ENCODE results near the gene TRIM58.

Gene TRIM58

GRCh38 chr1:247895976-247896375 lies 39.0 kb downstream of the TRIM58 start:
- FAIRE-seq = no peak

GRCh38 chr1:247904122-247904521 lies 47.1 kb downstream of the TRIM58 start:
- no peak for FAIRE-seq

GRCh38 chr1:247905181-247905580 lies 48.2 kb downstream of the TRIM58 start:
- FAIRE-seq = no peak

GRCh38 chr1:247905910-247906503 lies 49.0 kb downstream of the TRIM58 start:
- FAIRE-seq = no peak

- no peak for FAIRE-seq
Measured at GRCh38 chr1:247906504-247907047, 49.6 kb downstream of the TRIM58 start.

GRCh38 chr1:247908766-247909165 lies 51.8 kb downstream of the TRIM58 start:
- FAIRE-seq = no peak

GRCh38 chr1:247913786-247914185 lies 56.8 kb downstream of the TRIM58 start:
- FAIRE-seq = no peak

GRCh38 chr1:247914941-247915662 lies 58.1 kb downstream of the TRIM58 start:
- no peak for FAIRE-seq

GRCh38 chr1:247919952-247920351 lies 63.0 kb downstream of the TRIM58 start, which contains the start of gene OR2T8:
OR2T8 (plus strand) TSS chr1:247920252; CDS start chr1:247921018, 766 bp downstream.
- no peak for FAIRE-seq

- no peak for FAIRE-seq
Measured at GRCh38 chr1:247923941-247924340, 67.0 kb downstream of the TRIM58 start.

GRCh38 chr1:247924868-247925267 lies 67.9 kb downstream of the TRIM58 start, which contains the start of gene OR2AJ1:
OR2AJ1 (plus strand) TSS chr1:247924889; CDS start chr1:247933769, 8,880 bp downstream.
- no peak for FAIRE-seq

Measured in G401.6 (cell line).